ENCODE results near the gene METTL8. TPM values are rescaled to one million over a fixed set of nuclear protein-coding genes. Genes with fewer than 3 reads are reported as not detected.

Gene METTL8
- total and polyA plus RNA-seq, 11 donors: 4.2 to 18.5 (median 9.0) TPM

- Histone ChIP-seq H3K4me1 (peaks cover 0 to 3% (median 0%) of the 10 kb centered on the region in 12 donors), H3K9me3 (no peaks in the 10 kb centered on the region), H3K4me3 (no peak overlapping the region), H3K27ac (peak overlapping the region in 1 of 12 donors; percentile 32), H3K27me3 (no peaks in the 10 kb centered on the region), H3K36me3 (peaks cover 0 to 12% (median 0%) of the 10 kb centered on the region in 9 donors)
- WGBS, 4 donors: 76 to 83% (median 79%) methylated on average over 4 of the region's 4 CpGs
- intact Hi-C loops (cut with DNase I): no loop called here
- DNase-seq (no peak), ATAC-seq (no peak)
- no peak for TF ChIP-seq POLR2A (IDR thresholded peaks at IDR 0.05)
- TF ChIP-seq, protein P1, sequence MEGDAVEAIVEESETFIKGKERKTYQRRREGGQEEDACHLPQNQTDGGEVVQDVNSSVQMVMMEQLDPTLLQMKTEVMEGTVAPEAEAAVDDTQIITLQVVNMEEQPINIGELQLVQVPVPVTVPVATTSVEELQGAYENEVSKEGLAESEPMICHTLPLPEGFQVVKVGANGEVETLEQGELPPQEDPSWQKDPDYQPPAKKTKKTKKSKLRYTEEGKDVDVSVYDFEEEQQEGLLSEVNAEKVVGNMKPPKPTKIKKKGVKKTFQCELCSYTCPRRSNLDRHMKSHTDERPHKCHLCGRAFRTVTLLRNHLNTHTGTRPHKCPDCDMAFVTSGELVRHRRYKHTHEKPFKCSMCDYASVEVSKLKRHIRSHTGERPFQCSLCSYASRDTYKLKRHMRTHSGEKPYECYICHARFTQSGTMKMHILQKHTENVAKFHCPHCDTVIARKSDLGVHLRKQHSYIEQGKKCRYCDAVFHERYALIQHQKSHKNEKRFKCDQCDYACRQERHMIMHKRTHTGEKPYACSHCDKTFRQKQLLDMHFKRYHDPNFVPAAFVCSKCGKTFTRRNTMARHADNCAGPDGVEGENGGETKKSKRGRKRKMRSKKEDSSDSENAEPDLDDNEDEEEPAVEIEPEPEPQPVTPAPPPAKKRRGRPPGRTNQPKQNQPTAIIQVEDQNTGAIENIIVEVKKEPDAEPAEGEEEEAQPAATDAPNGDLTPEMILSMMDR (IDR thresholded peaks at IDR 0.05): no peak
These were observed 107.8 kb downstream of the METTL8 start for GRCh38 chr2:171325886-171326585.

DNA sequence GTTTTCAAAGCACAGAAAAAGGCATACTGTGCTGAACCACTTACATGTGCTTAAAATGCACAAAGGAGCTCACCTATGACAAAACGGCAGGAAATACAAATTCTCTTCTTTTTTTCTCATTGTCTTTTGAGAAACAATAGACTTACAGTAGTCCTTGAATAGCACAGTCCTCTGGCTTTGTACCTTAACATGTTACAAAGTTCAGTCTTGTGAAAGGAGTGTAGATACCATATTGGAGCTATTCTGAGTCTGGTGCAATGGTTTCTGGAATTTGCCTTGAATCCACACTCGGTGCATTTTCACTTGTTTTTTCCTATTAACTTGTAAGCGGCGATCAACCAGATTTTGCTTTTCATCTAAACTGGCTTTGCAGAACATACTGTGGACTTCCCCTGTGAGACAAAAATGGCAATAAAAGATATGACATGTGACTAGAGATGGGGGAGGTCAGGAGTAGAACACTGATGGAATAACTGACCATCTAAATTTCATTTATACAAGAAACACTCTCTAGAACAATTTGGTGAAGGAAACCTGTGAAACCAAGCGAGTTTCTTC is 109.7 kb downstream of the METTL8 start:
- no peaks in the 10 kb centered on the region for H3K27me3 ChIP-seq
- peaks cover 0 to 11% (median 0%) of the 10 kb centered on the region in 12 donors for H3K4me1 ChIP-seq
- TF ChIP-seq, protein P1 (IDR thresholded peaks at IDR 0.05): no peak
- TF ChIP-seq POLR2A (IDR thresholded peaks at IDR 0.05): no peak
- ATAC-seq: no peak
- no peak overlapping the region for H3K4me3 ChIP-seq
- no peaks in the 10 kb centered on the region for H3K9me3 ChIP-seq
- 88 to 90% (median 89%) methylated on average over 5 of the region's 5 CpGs for WGBS, 4 donors
- no peak for DNase-seq
- no peak overlapping the region for H3K27ac ChIP-seq
- intact Hi-C loops (cut with DNase I): no loop called here
- peaks cover 0 to 12% (median 0%) of the 10 kb centered on the region in 9 donors for H3K36me3 ChIP-seq

DNA sequence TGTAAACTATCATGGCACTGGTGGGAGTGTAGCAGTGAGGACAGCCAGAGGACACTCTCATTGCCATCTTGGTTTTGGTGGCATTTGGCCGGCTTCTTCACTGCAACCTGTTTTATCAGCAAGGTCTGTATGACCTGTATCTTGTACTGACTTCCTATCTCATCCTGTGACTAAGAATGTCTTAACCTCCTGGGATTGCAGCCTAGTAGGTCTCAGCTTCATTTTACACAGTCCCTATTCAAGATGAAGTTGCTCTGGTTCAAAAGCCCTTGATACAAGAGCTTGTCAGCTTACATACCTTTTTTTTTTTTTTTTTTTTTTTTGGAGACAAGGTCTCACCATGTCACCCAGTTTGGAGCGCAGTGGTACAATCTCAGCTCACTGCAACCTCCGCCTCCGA is 110.9 kb downstream of the METTL8 start:
- Histone ChIP-seq H3K4me3 (no peak overlapping the region), H3K27ac (no peak overlapping the region), H3K27me3 (no peaks in the 10 kb centered on the region), H3K9me3 (no peaks in the 10 kb centered on the region), H3K4me1 (peaks cover 0 to 21% (median 3%) of the 10 kb centered on the region in 12 donors), H3K36me3 (peaks cover 0 to 12% (median 0%) of the 10 kb centered on the region in 9 donors)
- WGBS, 4 donors: 96 to 98% (median 97%) methylated on average over 4 of the region's 4 CpGs
- ATAC-seq (no peak), DNase-seq (no peak)
- intact Hi-C loops (cut with DNase I): no loop called here
- TF ChIP-seq POLR2A (IDR thresholded peaks at IDR 0.05): no peak
- TF ChIP-seq, protein P1 (IDR thresholded peaks at IDR 0.05): no peak

- TF ChIP-seq, protein P1 (IDR thresholded peaks at IDR 0.05): no peak
- TF ChIP-seq POLR2A (IDR thresholded peaks at IDR 0.05): no peak
- Histone ChIP-seq H3K27ac (peak overlapping the region in 1 of 12 donors; percentile 1), H3K4me3 (no peak overlapping the region), H3K4me1 (peaks cover 0 to 23% (median 3%) of the 10 kb centered on the region in 12 donors), H3K27me3 (no peaks in the 10 kb centered on the region), H3K9me3 (no peaks in the 10 kb centered on the region), H3K36me3 (peaks cover 0 to 12% (median 0%) of the 10 kb centered on the region in 9 donors)
- intact Hi-C loops (cut with DNase I): no loop called here
- DNase-seq: no peak
- no peak for ATAC-seq
These were observed 113.1 kb downstream of the METTL8 start for GRCh38 chr2:171320731-171321130.
